Activated CD8-positive, alpha-beta memory T cell treated with anti-CD3 and anti-CD28 coated beads for 36 hours (primary cell): Measurements from ENCODE around the gene GMDS. TPM values are rescaled to one million over a fixed set of nuclear protein-coding genes. Genes with fewer than 3 reads are reported as not detected.

Source experiments
- CTCF ChIA-PET: fragments of 350-600 bp; sonication (Branson Sonifier 250); formaldehyde crosslinking; loops from one replicate; lab custom pipeline; 2021; ENCODE audit warnings: antibody characterized with exemption; lab: Charles Lee
- POLR2A ChIA-PET: fragments of 350-600 bp; sonication (Branson Sonifier 250); formaldehyde crosslinking; loops from one replicate; lab custom pipeline; 2021; ENCODE audit warnings: antibody characterized with exemption; lab: Charles Lee
- total RNA-seq, 2 experiments: library from RNA; stranded (reverse); gene quantifications; one replicate each; pipeline ENCODE4 v1.2.3, GENCODE V29; 2021

The GMDS gene
- total RNA-seq, 2 experiments from 2014 or later = 36.0 to 37.1 TPM

DNA sequence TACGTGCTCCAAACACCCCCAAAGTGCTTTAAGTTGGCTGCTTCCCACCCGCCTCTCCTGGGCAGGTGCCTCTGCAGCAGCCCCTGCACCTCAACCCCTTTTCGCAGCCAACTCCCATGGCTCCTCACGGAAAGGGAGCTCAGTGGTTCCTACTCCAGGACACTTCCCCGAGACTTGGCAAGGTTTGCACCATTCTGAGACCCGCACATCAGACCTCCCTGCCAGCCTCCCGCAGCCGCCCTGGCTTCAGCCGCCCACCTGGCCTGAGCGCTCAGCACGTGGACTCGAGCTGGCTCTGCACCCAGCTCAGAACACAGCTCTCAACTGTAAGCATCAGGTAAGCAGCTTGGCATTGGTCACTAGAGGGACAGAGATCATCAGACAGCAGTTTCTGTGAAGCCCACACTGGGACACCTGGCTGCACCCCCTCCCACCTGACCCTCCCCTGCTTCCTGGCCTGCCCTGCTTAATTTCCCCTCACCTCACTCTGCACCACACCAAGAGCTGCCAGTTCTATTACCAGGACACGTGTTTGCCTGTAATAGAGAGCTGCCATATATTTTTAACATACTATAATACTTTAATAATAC lies 28.5 kb downstream of the GMDS start:
- ChIA-PET POLR2A (no interaction called here), CTCF (interaction anchor here (1.0 kb wide), 1 partner anchor 8 kb away, joined by 3 read pairs; no protein-coding TSS in a partner anchor)

DNA sequence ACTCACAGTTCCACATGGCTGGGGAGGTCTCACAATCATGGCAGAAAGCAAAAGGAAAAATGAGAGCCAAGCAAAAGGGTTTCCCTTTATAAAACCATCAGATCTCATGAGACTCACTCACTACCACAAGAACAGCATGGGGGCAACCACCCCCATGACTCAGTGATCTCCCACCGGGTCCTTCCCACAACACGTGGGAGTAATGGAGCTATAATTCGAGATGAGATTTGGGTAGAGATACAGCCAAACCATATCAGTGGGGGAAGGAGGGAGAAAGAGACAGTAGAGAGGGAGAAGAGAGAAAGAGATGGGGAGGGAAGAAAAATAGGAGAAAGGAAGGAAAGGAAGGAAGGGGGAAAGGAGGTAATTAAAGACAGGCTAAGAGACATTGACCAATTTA lies 30.1 kb downstream of the GMDS start:
- CTCF ChIA-PET = no interaction called here
- POLR2A ChIA-PET = interaction anchor here (0.7 kb wide), 1 partner anchor 501 kb away, joined by 5 read pairs; no protein-coding TSS in a partner anchor

DNA sequence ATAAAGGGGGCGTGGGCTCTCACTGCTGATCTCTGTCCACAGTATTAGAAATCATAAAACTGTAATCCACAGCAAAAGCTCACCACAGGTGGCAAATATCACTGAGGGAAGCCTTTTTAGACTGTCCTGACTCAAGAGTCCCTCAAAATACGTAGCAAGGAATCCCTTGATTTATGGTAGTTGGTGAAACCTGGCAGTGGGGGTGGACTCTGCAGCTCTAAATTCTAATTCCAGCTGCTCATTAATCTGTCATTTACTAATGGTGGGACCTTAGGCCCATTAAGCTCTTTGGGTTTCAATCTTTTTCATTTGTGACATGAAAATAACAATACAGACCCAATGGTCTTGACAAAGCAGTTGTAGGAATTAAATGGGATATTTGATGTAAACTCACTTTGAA lies 32.3 kb downstream of the GMDS start:
- POLR2A ChIA-PET = no interaction called here
- CTCF ChIA-PET = interaction anchor here (1.2 kb wide), 1 partner anchor 9 kb away, joined by 3 read pairs; no protein-coding TSS in a partner anchor

DNA sequence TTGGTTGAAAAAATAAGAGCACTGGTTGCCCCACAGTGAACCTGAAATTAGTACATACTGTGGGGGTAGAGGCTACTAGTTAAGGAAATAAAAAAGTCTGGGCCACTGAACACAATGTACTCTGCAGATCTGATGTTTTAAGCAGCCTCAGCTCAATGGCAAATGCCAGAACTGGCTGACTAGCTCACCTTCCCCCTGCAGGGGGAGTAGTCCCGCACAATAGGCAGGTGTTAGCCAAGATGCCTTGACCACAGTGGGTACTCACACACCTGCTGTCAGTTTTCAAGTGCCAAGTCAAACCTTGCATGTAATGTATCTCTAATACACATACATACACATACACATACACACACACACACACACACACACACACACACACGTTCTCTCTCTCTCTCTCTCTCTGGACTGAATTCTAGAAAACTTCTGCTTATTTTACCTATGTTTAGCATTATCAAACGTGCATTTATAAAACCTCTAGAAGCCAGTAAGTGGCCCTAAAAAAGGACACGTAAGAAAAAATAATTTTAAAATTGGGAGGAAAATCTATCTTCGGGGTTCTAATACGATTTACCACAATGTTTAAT lies 36.1 kb downstream of the GMDS start:
- POLR2A ChIA-PET = no interaction called here
- CTCF ChIA-PET = interaction anchor here (0.6 to 1.5 kb wide), 9 partner anchors 8 to 1943 kb away, joined by 3 to 6 read pairs (median 3); no protein-coding TSS in a partner anchor

DNA sequence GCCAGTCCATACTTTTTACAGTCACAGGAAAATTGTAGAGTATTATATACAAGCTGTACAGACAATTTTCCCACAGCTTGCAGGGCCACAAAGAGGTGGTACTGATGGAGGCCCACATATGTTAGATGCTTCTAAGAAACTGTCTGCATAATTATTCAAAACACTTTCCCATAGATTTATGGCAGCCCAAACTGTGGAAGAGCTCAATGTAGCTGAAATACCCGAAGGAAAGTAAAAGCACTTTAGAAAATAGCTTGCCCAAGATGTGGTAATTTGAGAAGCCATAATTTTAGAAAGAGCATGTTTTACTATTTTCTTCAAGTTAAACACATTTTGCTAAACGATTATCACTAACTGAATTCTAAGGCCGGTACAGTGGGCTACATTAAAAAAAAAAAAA lies 36.9 kb downstream of the GMDS start:
- POLR2A ChIA-PET = no interaction called here
- CTCF ChIA-PET = interaction anchor here (1.0 to 1.4 kb wide), 4 partner anchors 9 to 612 kb away, joined by 3 to 6 read pairs (median 4); no protein-coding TSS in a partner anchor

DNA sequence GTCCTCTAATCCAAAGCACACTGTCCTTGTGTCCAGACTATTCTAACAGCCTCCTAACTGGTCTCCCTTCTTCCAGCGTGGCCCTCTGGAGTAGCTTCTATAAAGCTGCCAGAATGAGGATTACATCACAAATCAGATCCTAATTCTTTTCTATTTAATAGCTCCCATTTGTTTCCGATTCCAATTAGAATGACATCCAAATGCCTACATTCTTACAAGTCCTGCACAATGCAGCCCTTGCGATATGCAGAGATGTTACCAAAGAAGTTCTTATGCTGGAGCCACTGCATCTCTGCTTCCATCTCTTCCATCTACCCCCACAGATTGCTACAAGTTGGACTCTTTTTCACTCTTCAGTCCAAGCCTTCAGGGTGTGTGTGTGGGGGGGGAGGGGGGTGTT lies 40.0 kb downstream of the GMDS start:
- ChIA-PET POLR2A (no interaction called here), CTCF (no interaction called here)

DNA sequence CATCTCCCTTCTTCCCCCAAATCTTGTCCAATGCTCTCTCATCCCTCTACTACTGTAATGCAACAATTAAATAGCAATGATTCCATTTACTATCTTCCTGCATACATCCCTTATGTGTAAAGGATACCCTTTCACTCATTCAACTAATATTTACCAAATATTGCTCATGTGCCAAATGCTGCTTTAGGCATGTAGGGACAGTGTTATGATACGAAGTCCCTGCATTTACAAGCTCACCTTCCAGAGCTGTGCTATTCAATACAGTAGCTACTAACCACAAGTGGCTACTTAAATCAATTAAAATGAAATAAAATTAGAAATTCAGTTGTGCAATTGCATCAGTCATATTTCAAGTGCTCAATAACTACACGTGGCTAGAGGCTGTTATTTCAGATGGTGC lies 41.1 kb downstream of the GMDS start:
- POLR2A ChIA-PET = no interaction called here
- CTCF ChIA-PET = no interaction called here

DNA sequence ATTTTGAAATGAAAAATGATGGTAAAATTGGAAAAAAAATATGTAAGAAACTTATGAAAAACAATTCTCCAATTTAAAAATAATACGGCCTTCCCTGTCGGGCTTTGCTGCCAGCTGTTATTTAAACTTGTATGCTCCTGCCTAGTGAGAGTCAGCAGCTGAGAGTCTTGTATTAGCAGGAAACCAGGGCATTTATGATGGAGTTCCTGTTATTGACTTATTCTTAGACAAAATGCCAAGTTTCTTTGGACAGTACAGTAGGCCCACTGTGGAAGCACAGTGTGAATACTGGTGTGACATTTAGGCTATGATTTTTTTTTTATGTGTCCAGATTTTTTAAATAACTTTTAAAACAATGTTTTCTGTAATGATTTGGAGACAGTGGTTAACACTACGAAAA lies 42.1 kb downstream of the GMDS start:
- ChIA-PET CTCF (no interaction called here), POLR2A (no interaction called here)

DNA sequence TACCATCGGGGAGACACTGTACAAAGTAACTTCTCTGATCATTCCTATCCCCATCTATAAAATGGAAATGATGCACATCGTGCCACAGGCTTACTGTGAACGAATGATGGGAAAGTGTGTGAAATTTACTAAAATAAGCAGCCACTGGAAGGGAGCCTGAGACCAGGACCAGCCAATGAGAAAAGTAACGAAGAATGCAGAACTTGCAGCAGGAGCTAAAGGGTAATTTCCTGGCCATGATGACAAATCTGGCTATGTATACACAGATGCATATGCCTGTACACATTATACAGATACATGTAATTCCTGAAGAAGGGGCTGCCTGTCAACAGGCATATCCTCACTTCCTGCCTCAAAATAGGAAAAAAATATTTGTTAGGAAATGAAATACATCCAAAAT lies 47.4 kb downstream of the GMDS start:
- CTCF ChIA-PET = no interaction called here
- POLR2A ChIA-PET = no interaction called here

DNA sequence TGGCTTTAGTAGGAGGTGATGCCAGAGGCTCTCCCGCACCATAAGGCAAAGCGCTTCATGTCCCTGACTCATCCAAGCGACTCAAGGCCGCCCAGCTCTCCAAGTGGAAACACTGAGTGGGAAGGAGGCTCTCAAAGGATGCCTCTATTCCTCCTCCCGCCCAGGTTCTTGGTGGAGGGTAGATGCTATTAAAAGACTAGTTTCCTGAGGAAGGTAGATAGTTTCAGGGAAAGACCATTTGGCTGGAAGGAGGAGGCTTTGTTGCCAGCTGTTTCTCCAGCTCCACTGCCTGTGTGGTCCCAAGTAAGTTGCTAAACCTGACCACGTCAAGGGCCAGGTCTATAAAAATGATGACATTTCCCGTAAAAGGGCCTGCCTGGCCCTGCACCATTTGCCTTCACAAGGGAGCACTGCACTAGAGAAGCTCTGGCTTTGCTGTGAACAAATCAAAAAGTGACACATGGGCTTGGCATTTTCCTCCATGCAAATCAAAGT lies 48.2 kb downstream of the GMDS start:
- POLR2A ChIA-PET = no interaction called here

DNA sequence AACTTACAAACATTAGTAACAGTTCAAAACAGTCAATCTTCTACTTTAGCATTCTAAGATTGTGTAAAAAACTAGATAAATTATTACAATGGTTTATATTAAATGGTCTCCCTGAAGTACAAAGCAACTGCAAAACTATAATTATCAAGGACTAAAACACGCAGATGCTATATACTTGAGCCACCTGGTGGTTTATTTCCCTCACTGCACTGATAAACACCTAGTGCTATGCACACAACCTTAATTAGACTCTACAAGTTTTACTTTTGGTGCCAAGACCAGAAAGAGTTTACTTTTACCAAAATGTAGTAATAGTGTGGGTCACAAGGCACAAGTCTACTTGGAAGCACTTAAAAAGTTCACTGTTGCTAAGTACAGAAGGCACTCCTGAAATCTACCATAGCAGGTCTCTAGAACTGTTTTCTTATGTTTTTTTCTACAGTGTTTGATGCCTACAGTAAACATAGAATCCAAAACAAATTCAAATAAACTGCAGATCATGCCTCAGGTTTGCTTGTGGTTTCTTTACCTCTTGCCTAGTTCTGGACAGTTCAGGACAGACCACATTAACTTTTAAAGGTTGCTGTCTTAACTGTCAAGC lies 49.2 kb downstream of the GMDS start:
- ChIA-PET POLR2A (no interaction called here), CTCF (no interaction called here)

More for the DNA sequence above, 48.2 kb downstream of the GMDS start:
- CTCF ChIA-PET = no interaction called here

DNA sequence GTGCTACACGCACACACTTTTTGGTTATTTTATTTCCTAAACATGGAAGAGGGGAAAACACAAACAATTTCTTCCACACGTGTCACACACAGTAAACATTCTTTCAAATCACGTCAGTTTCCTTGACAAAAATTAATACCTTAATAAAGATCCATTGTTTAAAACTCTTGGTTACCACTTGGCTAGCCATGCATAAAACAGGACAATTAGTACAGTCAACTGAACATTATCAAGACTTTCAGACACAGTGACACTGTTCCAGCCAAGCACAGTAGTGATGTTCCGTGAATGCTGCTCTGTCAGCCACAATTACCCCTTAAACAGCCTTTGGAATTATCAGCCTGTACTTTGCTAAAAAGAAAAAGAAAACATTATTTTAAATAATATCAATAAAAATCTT lies 50.8 kb downstream of the GMDS start:
- POLR2A ChIA-PET = no interaction called here
- CTCF ChIA-PET = no interaction called here

DNA sequence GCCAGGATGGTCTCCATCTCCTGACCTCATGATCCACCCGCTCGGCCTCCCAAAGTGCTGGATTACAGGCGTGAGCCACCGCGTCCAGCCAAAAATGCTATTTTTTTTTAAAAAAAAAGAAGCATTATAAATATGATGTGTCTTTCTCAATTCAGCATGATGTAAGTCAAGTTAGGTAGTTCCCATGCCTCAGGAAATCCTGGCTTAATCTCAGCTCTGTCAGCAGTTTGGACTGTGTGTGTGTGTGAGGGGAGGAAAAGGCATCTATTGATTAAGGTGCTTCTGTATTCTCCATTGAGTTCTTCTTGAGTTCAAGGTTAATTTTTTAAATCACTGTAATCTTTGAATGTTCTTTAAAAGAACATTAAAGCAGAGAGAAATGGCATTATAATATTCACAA lies 51.5 kb downstream of the GMDS start:
- CTCF ChIA-PET = interaction anchor here (0.9 kb wide), 1 partner anchor 160 kb away, joined by 5 read pairs; no protein-coding TSS in a partner anchor
- POLR2A ChIA-PET = no interaction called here

DNA sequence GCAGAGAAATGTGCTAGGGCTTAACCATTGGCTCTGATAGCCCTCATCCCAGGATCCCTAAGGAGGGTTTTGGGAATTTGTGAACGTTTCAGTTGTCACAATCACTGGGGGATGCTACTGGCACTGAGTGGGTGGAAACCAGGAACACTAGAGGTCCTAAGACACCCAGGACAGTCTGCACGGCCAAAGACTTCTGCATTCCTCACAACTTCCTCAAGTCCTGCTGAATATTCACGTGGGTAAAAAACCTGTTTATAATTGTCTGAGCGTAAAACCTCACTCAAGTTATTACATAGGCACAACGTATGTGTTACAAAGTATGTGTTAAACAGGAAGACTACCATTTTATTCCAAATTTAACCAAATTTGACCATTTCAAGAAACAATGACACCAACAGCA lies 52.4 kb downstream of the GMDS start:
- ChIA-PET POLR2A (no interaction called here), CTCF (interaction anchor here (0.6 to 0.9 kb wide), 2 partner anchors 161 to 473 kb away, joined by 3 to 5 read pairs; no protein-coding TSS in a partner anchor)

DNA sequence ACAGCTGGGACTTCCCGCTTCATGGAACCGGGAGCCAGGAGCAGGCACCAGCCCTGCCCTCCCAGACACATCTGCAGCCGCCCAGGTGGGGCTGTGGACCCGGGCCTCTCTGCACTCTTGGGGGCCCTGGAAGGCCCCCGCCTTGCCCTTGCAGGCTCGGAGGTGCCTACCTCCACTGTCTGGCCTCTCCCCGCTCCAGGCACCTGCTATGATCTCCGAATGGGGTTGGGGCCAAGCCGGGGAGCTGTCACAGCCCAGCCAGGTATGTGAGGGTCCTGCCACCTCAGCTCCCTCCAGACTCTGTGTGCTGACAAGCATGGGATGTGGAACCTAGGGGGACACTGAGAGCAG lies 54.0 kb downstream of the GMDS start:
- POLR2A ChIA-PET = no interaction called here
- CTCF ChIA-PET = no interaction called here

DNA sequence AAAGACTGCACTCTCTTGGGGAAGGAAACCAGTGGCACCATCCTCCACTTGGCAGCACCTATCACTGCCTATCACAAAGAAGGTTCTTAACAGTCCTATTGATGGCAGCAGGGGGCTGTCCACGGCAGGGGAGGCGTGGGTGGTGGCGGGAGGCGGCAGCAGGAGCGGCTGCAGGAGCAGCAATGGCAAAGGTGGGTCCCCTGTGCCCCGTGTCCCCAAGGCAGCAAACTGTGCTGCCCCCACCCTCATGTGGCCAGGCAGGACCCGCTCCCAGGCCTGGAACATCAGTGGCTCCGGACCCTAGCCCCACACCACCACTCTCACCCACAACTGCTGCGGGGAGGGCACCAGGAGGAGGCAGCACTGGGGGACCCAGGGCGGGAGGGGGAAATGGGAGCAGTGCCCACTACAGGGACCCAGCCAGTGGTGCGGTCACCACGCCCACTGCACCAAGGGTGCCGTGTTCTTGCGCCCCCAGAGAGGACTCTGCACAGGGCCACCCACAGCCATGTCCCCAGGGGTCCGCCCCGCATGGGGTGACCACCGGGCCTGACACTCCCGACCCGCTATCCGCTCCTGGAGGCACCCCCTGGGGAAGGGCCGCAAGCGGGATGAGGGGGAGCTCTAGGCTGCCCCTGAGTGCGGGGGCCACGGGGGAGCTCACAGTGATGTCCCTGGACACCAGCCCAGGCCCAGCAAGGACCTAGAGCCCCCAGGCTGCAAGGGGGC lies 54.6 kb downstream of the GMDS start:
- ChIA-PET POLR2A (no interaction called here), CTCF (no interaction called here)

DNA sequence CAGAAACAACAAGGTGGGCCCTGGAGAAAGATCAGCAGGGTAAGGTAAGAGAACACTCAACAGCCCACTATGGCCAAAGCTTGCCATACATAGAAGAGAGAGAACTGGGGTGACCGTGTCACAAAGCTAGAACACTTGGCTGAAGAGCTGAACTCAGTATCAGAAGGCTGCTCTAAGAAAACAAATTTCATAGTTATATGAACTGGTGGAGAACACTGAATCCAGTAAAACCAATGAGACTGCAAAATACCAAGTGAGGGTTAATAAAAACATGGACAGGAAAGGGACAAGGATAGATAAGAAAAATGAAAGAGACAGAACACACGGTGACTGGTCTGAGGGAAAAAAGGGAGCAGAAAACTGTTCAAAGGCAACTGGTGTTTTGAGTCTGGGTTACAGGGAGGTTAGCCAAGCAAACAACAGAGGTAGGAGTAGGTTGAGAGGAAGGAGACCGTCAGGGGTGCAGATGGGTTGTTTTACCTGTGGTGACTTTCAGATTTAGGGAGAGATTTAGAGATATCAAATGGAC lies 56.5 kb downstream of the GMDS start:
- CTCF ChIA-PET = interaction anchor here (0.7 kb wide), 1 partner anchor 309 kb away, joined by 3 read pairs; no protein-coding TSS in a partner anchor

DNA sequence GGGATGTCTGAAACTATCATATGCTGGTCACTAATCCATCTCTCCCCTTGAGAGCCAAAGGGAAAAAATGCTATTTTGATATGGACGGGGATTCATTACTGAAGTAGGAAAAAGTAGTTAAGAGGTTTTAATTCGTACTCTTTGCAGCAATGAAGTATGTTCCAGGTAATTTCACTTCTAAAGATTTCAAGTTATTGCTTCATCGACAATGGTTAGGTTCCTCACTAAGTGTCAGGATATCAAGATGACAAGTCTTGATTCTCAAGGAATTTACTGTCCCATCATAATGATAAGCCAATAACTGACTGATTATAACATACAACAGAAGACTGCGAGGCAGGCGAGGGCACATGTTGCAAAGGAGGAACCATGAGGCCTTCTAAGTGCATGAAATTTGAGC lies 57.0 kb downstream of the GMDS start:
- CTCF ChIA-PET = interaction anchor here (0.6 to 0.7 kb wide), 2 partner anchors 10 to 308 kb away, joined by 3 read pairs; no protein-coding TSS in a partner anchor

More for the DNA sequence above, 56.5 kb downstream of the GMDS start:
- POLR2A ChIA-PET = no interaction called here

DNA sequence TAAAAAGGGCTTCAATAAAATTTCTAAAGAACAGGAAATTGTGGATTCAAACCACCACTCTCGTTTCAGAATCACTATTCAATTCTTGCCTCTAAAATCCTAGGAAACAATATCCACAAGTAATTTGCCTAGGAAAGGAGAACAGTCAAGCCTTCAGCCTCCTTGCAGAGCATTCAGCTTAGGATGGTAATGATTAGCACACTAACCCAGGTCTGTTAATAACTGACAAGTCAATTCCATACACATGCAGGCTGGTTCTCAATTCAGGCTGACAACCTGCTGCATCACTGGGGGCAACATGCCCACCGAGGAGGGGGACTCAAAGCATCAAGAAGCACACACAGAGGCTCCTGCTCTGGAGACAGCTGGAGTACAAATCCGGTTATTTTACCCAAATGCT lies 57.6 kb downstream of the GMDS start:
- ChIA-PET CTCF (interaction anchor here (0.6 kb wide), 1 partner anchor 11 kb away, joined by 3 read pairs; no protein-coding TSS in a partner anchor), POLR2A (interaction anchor here (0.6 kb wide), 1 partner anchor 68 kb away, joined by 3 read pairs; no protein-coding TSS in a partner anchor)

More for the DNA sequence above, 57.0 kb downstream of the GMDS start:
- POLR2A ChIA-PET = interaction anchor here (0.6 kb wide), 1 partner anchor 68 kb away, joined by 3 read pairs; no protein-coding TSS in a partner anchor
